Left renal pelvis (tissue), 4 donors: Measurements from ENCODE around the gene SEC61G. TPM values are rescaled to one million over a fixed set of nuclear protein-coding genes. Genes with fewer than 3 reads are reported as not detected.

ENCODE experiments used
- DNase-seq, 4 donors: peaks; one replicate each; pipeline ENCODE4 v3.0.0-alpha.2; 2013; ENCODE audit warnings: low read depth in 4 of 4, low spot score in 3 of 4
- polyA plus RNA-seq, 4 donors: library from polyadenylated mRNA; unstranded; fragments of 120-200 nt; gene quantifications; one replicate each; pipeline ENCODE4 v1.2.1, GENCODE V29; 2013; ENCODE audit not compliant: insufficient read length in 4 of 4

The SEC61G gene
- polyA plus RNA-seq, 4 donors: 167 to 210 (median 187) TPM

DNA sequence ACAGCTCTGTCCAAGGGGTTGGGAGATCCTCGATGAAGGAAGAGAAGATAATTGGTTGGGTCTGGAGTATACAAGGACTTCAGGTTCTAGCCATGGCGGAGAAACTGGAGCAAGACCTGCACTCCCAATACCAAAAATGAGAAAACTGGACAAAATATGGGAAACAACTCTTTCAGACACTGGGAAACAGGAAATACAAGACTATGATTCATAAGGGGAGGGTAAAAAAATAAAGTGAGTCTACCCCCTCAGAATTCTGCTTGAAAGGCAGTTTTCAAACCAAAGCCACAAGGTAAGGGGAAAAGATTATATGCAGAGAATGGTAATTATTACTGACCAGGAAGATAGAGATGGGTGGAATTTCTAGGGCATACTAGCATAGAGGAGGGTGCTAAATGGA, 10.2 kb upstream of the SEC61G start:
- no peak for DNase-seq

DNA sequence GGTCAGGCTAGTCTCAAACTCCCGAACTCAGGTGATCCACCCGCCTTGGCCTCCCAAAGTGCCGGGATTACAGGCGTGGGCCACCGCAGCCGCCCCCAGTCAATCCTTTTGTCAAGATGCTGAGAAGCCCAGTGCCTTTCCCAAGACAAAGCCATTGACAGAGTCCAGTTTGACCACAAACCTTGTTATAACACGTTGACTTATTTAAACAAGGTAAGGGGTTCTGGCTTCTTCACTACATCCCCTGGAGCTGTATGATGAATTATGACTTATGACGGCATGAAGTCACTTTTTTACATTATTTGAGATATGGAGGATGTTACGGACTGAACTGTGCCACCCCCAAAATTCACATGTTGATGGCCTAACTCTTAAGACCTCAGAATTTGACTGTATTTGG, 5.8 kb upstream of the SEC61G start:
- no peak for DNase-seq

DNA sequence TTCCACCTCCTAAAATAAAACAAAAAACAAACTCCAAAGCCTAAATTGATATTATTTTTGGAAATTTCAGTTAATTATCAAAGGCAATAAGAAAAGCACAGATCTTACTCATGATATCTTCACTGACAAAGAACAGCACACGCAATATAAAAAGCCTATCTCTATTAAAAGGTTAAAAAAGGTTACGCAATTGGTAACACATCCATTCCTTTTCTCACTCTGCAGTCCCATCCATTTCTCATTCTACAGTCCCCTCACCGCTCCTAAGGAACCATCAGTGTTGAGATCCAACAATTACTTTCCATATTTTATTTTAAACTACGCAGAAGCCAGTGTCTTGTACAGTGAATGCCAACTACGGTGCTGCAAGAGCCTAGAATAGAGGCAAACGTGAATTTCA, 1.3 kb downstream of the SEC61G start:
- DNase-seq: no peak

DNA sequence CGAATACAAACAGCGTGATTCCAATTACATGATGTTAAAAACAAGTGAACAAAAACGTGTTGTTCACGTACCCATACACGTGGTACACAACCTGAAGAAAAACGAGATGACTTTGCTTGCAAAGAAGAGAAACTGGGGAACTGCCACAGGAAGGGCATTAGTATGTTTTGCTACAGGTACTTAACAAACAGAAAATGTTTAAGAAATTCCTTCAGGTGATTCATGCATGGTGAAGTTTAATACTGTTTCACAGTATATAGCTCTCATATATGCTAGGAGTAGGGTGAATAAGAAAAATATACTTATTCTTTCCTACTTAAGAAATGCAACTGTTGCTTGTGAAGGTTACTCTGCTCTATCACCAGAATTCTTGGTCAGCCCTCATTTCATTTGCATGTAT, 9.8 kb downstream of the SEC61G start:
- DNase-seq: peak in 1 of 4 donors; percentile 36

DNA sequence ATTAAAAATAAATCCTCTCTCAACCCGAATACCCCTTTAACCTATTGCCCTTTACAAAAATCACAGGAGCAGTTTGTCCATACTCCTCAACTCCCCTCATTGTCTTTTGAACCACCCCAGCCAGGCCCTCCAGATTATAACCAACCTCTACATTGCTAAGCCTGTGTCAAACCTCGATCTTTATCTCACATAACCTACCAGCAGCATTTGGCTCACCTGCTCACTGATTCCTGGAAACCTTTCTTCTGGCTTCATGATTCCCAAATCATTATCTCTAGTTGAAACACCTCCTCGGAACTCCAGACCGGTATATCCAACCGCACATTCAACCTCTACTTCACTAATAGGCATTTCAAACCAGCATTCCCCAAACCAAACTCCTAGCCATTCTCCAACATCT, 11.8 kb downstream of the SEC61G start:
- DNase-seq: no peak

DNA sequence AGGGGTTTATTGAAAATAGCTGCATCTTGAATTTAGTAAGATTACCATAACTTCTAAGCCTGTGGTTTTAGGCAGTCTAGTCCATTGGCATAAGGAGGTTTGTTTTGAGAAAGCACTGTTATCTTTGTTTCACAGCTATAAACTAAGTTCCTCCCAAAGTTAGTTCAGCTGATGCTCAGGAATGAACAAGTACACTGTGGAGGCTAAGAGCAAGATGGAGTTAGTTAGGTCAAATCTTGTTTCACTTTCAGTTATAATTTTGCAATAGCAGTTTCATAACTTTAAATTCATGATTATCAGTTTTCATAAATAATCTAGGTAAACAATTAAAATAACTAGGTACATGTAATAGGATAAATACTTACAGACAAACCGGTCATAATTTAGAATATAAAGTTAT, 15.4 kb downstream of the SEC61G start:
- DNase-seq: no peak

DNA sequence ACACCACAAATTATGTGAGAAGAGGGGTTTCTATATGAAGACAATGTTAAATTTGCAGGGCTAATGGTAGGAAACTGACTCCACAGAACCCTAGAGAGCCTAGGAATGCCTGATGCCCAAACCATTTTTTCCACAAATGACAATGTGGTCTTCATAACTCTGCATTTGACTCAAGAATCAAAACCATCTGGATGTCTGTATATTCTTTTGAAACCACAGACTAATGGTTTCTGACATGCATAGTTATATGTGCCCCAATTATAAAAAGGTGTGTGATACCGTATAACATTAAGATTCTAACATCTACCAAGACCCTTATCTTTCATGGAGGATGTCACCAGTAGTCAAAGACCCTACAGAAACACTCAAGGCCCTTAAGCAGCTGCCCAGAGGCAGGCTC, 20.3 kb downstream of the SEC61G start:
- no peak for DNase-seq

DNA sequence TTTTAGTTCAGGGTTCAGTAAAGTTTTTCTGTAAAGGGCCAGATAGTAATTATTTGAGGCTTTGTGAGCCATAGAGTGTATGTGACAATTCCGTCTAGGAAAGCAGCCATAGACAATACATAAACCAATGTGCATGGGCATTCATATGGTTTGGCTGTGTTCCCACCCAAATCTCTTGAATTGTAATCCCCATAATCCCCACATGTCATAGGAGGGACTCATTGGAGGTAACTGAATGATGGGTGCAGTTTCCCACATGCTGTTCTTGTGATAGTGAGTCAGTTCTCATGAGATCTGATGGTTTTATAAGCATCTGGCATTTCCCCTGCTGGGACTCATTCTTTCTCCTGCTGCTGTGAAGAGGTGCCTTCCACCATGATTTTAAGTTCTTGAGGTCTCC, 29.9 kb downstream of the SEC61G start:
- DNase-seq: no peak

DNA sequence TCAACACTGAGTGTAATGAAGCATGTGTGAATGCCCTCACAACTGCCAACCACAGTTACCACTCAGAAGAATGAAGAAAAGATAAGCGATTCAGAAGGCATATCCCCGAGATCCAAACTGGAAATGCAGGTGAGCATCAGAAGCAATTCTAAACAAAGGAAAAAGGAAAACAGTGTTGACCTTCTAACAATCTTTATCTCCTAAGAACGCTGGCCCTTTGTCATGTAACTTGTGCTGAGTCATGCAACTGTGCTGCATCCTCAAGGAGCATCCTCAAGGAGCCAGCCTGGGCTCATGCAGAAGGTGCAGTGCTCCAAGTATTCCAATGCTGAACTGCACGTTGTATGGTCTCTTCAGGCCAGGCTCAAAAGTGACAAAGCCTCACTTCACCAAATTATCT, 30.6 kb downstream of the SEC61G start:
- no peak for DNase-seq

DNA sequence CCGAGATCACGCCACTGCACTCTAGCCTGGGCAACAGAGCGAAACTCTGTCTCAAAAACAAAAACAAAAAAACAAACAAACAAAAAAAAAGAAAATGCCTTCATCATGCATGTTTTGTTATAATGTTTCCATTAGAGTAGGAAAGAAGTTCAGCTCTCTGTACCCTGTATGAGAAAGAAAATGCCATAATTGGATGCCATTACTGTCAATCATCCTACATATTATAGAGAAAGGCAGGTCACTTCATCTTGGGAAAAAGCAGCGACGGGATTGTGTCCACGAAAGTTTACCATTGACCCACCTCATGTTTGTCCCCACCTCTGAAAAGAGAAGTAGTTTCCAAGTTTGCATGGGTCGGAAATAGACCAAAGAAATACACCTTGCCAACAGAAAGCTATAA, 33.8 kb downstream of the SEC61G start:
- no peak for DNase-seq

DNA sequence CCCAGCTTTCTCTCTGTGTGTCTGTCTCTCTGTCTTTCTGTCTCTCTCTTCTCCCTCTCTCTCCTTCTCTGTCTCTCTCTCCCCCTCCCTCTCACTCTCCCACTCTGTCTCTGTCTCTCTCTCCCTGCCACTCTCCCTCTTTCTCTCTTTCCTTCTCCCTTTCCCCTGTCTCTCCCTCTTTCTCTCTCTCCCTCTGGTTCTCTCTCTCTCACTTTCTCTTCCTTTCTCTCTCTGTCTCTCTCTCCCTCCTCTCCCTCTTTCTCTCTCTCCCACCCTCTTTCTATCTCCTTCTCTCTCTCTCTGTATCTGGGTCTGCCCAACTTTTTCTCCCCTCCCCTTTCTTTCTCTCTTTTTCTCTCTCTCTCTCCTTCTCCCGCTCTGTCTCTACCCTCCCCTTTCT, 36.5 kb downstream of the SEC61G start:
- no peak for DNase-seq

DNA sequence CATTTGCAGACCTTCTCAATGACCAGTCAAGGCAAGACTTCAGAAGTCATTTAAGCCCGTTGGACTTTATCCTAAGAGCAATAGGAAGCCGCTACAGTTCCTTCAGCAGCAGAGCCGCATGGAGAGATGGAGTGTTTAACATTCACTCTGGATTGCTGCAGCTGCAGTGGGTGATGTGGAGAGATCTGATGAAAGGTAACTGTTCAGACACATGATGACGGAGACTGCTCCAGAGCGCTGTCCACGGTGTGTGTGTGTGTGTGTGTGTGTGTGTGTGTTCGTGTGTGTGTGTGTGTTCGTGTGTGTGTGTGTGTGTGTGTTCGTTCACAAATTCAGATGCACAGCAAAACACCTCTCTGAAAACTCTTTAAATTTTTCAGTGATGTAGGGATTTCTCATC, 37.0 kb downstream of the SEC61G start:
- DNase-seq: no peak

DNA sequence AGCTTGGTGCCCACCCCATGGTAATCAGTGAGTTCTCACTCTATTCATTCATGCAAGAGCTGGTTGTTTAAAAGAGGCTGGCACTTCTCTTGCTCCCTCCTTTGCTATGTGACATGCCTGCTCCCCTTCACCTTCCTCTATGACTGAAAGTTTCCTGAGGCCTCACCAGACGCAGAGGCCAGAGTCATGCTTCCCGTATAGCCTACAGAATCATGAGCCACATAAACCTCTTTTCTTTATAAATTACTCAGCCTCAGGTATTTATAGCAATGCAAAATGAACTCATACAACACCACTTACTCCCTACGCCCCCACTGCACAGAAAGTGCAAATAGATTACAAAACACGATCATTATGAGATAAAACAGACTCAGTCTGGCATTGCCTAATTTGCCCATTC, 39.0 kb downstream of the SEC61G start:
- DNase-seq: no peak

DNA sequence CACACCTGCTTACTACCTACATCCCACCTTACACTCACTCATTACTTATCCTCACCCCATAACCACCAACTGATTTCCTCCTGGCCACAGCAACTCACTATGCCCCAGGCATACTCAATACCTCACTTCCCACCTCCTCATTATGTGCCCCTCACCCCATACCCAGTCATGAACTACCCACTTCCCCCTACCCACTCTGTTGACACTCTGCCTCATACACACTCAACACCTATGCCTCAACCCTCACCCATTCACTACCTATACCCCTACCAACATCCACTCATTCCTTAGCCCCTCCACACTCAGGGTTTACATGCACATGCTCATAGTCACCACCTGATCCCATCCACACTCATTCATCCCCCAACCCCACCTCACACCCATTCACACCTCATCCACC, 39.6 kb downstream of the SEC61G start:
- DNase-seq: no peak

DNA sequence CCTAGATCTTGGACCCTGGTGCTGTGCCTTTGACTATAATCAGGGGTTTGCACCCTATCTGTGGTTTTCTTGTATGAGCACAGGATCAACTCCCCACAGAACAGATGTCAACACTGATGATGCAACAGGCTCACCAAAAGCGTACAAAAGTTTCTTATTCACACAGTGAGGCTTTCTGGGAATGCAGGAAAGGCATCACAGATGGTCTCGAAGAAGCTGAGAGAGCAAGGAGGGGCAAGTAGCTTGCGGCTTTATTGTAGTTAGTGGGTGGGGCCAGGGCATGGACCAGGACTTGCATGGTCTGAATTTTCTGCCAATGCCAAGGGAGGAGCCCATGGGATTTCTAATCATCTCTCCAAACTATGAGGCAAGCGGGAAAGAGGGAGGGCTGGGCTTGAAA, 46.2 kb downstream of the SEC61G start:
- no peak for DNase-seq

DNA sequence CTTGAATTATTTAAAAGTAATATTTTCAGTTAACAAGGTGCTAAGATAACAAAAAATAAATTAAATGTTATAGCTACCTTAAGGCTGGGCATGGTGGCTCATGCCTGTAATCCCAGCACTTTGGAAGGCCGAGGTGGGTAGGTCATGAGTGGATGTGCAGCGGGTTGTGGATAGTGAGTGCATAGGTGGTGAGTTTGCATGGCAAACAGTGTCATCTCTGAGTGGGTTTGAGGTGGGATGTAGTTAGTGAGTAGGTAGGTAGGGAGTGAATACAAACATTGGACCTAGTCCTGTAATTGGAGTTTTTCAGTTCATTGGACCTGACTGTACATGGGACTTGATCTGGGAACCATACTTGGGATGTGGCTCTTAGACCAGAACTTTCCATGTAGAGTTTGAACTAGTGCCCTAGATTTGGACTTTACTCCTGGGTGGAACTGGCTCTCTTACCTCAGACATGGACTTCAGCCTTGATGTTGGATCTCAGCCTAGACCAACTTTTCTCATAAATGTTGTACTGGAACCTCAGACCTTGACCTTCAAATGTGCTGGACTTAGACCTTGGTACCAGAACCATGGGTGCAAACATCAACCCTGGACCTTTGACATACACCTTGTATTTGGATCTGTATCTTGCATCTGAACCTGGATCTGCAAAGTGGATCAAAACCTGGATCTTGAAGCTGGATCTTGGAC, 47.0 kb downstream of the SEC61G start:
- no peak for DNase-seq

DNA sequence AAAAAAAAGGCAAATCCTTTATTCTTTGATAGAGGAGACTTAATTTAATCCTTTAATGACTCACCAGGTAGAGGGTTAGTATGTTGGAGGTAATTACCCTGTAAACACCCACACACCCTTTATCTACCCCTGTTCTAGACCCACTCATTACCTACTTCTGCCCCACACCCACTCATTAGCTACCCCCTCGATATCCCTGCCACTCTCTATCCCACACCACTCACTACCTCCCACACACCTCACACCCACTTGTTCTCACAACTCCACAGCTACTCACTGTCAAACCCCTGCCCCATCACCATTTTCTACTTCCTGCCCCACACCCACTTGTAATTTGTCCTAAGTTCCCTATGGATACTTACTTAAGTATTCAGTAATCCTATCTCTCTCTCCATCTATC, 49.7 kb downstream of the SEC61G start:
- DNase-seq: no peak

DNA sequence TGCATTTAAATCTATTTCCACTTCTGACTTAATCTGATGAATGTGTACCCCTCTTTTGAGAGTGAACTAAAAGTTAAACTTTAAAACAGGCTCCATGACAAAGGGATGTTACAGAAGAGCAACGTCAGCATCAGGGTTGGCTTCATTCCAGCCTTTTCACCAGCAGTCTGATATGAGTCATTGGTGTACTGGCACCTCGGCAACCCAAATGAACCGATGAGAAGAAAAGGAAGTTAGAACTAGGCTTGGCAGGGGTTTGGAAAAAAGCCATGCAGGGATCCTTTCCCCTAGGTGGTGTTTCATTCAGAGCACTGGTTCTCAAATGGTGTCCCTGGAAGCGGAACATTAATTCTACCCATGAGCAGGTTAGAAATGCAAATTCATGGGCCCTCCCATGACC, 53.6 kb downstream of the SEC61G start:
- no peak for DNase-seq

DNA sequence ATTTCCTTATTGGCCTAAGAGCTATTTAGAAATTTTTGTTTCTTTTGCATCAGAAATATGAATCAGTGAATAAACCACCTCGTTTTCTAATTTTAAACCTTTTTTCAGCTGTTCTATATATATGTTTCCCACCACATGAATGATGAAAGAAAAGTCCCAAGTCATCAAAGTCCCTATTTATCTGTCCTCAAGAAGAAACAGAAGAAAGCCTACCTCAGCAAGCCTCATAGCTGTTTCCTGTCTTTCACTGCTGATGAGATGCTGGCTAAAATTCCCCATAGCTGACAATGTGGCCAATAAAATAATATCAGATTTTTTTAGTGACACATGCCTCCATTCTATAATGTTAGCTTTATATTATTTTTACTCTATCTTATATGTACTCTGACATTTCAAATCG, 54.2 kb downstream of the SEC61G start:
- no peak for DNase-seq
